GM10266 (cell line): ENCODE data around the gene RWDD4.

Experiments used
- DNase-seq: peaks from one replicate; pipeline ENCODE4 v3.0.0; 2012; ENCODE audit errors: extremely low spot score
- CTCF ChIP-seq: IDR thresholded peaks from 2 replicates; pipeline ENCODE4 v1.5.1; 2012; ENCODE audit warnings: mild to moderate bottlenecking, low read depth; ENCODE audit not compliant: control insufficient read depth, insufficient read depth; ENCODE audit errors: missing control alignments

RWDD4 gene

GRCh38 chr4:183636923-183637322 lies 22.1 kb downstream of the RWDD4 start:
- no peak for DNase-seq
- no peak for TF ChIP-seq CTCF

GRCh38 chr4:183636503-183636902 lies 22.5 kb downstream of the RWDD4 start:
- DNase-seq: no peak
- TF ChIP-seq CTCF: no peak

- TF ChIP-seq CTCF: no peak
Observed at GRCh38 chr4:183635741-183636140, 23.2 kb downstream of the RWDD4 start.

GRCh38 chr4:183635321-183635720 lies 23.7 kb downstream of the RWDD4 start:
- TF ChIP-seq CTCF: no peak
- DNase-seq: no peak

More at GRCh38 chr4:183635741-183636140, 23.2 kb downstream of the RWDD4 start:
- DNase-seq: no peak

GRCh38 chr4:183633476-183634400 lies 25.2 kb downstream of the RWDD4 start:
- TF ChIP-seq CTCF: no peak
- DNase-seq: no peak

- TF ChIP-seq CTCF: no peak
- DNase-seq: no peak
Observed at GRCh38 chr4:183632689-183633088, 26.3 kb downstream of the RWDD4 start.

GRCh38 chr4:183631577-183632198 lies 27.3 kb downstream of the RWDD4 start:
- no peak for DNase-seq
- no peak for TF ChIP-seq CTCF
